Stimulated activated CD8-positive, alpha-beta memory T cell treated with anti-CD3 and anti-CD28 coated beads, Interleukin-7, amount 100 ng/mL, for 48 hours (primary cell): ENCODE measurements around the gene FOXN1.

Experiments
- DNase-seq, 2 donors: peaks; one replicate each; pipeline ENCODE4 v3.0.0-alpha.2; 2020; ENCODE audit warnings: low read depth in 1 of 2; ENCODE audit errors: extremely low read depth in 1 of 2

Gene FOXN1

DNA sequence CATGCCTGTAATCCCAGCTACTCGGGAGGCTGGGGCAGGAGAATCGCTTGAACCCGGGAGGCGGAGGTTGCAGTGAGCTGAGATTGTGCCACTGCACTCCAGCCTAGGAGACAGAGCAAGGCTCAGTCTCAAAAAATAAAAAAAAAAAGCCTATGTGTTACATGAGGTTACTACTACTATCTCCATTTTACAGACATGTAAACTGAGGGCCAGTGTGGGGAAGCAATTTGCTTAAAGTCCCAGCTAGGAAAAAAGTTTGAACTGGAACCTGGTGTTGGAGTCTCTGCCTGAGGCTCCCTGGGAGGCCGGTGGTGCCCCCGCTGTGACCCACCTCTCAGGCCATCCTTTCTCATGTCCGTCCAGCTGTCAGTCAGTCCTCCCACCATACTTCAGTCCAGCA is 28.2 kb upstream of the FOXN1 start:
- DNase-seq, result no peak

DNA sequence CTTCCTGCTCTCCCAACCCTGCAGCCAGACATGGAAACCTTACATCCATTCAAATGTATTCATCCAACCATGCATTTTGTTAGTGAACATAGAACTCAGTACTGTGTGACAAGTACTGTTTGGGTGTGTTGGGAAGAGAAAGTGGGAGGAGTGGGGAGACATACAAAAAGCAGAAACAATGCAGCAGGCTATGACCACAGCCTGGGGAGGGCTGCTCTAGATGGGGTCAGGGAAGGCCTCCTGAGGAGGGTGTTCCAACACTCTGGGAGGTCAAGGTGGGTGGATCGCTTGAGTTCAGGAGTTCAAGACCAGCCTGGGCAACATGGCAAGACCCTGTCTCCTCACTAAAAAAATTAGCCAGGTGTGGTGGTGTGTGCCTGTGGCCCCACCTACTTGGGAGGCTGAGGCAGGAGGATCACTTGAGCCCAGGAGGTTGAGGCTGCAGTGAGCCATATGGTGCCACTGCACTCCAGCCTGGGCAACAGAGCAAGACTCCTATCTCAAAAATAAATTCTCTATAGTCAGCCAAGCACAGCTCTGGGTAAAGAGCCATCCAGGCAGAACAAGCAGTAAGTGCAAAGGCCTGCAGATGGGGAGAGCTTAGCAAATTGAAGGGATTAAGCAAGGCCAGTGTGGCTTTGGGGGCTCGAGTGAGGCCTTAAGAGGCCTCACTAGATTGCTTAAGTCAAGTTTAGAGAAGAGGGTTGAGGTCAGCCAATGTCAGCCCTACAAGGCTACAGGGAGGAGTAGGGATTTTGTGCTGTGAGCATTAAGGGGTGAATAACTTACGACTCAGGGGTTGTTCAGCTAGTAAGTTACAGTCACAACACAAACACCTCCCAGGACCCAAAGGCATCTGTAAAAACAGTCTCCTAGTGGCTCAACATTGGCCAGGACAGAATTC is 27.2 kb upstream of the FOXN1 start:
- DNase-seq, result no peak

- DNase-seq, result no peak
Measured at GRCh38 chr17:28480278-28480677, 25.9 kb upstream of the FOXN1 start.

- no peak for DNase-seq
Measured at GRCh38 chr17:28480799-28481571, 25.2 kb upstream of the FOXN1 start.

DNA sequence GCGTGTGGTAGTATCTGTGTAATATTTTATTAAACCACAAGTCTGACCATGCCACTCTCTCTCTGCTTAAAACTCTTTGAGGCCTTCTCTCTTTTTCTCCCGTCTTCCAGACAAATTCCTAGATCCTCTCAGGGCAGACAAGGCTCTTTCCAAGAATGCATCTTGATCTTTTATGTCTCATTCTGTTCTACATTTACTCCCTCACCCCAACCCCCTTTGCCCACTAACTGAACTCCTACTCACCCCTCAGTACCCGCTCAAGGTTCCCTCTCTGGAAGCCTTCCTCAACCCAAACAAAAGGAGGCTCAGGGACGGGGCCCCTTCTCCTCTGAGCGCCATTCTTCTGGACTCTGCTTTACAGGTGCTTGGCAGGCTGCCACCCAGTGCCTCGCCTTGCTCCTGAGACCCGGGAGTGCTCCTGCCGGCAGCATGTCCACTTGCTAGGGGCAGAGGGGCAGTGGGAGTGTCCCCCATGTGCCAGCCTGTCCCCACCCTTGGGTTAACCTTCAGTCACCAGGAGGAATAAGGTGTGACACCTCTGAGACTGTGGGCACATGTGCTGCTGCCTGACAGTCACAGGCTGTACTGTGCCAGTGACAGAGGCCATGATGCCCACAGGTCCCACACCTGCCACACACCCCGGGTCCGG is 23.5 kb upstream of the FOXN1 start:
- no peak for DNase-seq

GRCh38 chr17:28484296-28484695 is 21.9 kb upstream of the FOXN1 start:
- DNase-seq, result no peak

DNA sequence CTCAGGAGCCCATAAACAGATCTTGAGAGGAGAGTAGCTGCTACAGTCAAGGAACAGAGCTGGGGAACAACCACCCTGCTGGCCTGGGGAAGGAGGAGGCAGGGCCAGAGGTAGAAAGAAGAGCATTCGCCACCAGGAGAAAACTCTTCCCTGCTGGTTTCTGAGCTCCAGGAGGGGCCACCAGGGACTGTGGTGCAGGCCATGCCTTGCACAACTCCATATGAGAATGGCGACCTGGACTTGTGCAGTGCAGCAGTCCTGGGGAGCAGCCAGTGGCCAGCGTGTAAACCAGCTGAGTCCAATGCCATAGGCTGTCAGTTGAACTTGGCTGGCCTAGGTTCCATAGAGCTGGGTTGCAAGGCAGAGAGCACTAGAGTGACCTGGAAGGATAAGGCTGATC is 21.1 kb upstream of the FOXN1 start:
- DNase-seq, result no peak

DNA sequence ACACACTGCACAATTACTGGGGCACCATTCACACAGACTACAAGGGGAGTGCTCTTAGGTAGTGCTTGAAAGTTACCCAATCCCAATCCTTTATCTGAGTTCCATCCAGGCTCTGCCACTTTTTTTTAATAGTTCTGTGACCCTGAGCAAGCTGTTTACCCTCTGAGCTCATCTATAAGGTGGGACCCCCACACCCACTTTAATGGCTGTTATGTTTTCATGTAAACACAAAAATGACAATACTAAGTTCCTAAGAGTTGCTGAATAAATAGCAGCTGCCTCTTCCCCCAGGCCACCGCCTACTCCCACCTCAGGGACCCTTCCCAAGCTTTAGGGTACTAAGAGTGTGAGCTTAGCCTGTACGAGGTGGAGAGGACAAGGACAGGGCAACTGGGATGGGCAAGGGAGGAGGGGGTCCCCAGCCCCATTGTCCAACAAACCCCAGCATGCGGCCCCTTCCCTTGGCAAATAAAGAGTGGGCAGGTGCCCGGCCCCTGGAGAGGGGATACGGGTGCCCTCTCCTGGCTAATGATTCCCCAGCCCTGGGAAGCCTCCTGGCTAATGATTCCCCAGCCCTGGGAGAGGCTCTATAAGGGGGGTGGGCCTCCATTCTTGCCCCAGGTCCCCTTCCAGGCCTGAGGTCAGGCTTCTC is 18.1 kb upstream of the FOXN1 start:
- DNase-seq, result no peak

DNA sequence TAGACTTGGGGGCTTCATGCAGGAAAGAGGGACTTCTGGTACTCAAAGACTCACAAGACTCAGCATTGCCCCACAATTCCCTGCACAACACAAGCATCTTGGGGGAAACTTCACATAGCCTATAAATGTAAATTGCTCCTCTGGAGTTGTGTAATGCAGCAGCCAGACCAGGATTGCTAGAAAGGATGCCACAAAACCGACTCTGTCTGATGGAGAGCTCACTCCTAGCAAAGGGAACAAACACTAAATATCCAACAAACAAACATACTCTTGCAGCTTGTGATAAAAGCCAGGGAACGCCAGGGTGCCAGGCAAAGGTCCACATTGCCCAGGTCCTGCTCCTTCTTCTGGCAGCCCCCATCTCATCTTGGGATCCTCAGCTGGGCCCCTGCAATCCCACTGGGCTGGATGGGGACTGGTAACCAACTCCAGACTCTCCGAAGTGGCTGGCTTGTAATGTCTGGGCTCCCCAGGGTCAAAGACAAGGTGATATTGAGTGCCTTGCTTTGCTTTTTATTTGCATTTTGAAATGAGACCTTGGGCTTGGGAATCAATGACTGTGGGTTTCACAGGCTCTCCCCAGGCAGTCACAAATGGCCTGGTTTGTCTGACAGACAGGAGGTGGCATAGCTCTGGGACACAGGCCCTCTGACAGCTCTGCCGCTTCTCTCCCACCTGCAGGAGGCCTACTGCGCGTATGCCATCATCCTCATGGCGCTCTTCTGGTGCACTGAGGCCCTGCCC is 17.4 kb upstream of the FOXN1 start:
- no peak for DNase-seq

DNA sequence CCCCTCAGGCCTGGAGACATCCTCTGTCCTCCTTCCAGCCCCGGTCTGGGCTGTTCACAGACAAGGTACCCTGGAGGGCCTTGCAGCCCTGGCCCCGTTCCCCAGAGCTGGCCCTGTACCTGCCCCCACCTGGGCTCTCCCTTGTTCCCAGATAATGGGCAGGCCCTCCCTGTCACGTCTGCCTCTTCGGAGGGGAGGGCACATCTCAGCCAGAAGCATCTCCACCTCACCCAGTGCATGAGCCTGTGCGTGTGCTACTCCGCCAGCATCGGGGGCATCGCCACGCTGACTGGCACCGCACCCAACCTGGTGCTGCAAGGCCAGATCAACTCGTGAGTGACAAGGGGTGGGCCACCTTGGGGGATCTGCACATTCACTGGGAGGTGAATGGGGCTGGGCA is 14.9 kb upstream of the FOXN1 start:
- no peak for DNase-seq

- no peak for DNase-seq
Measured at GRCh38 chr17:28491860-28492259, 14.3 kb upstream of the FOXN1 start.

GRCh38 chr17:28492352-28493310 is 13.5 kb upstream of the FOXN1 start:
- DNase-seq, result no peak

- DNase-seq, result no peak
Measured at GRCh38 chr17:28493460-28493859, 12.7 kb upstream of the FOXN1 start.

DNA sequence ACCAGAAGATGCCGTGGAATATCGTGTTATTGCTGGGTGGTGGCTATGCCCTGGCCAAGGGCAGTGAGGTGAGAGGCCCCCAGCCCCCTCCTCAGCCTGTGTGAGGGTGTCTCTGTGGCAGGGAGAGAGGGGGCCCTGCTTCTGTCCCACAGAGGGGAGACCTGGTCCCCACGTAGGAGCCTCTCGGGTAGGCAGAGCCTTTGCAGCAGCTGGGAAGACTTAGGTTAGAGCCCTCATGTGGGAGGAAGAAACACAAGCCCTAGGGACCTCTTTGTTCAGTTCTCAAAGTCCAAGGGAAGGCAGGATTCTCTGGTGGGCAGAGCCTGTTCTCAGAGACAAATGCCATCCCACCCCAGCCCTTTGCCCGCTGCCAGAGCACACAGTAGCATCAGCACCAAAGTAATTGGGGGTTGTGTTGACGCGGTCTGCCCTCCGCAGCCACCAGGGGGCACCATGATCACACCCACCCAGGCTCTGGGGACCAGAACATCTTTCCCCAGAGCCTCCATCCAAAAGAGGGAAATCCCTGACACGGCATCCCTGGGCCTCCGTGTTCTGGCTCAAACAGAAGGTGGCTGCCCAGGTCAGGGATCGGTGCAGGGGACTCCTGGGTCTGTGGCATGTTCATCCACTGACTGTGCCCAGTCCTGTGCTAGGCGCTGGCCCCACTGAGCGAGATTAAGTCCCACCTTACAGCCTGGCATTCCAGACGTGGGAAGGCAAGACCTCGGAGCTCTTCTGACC is 11.5 kb upstream of the FOXN1 start:
- peak; percentile 45 to 57 for DNase-seq

DNA sequence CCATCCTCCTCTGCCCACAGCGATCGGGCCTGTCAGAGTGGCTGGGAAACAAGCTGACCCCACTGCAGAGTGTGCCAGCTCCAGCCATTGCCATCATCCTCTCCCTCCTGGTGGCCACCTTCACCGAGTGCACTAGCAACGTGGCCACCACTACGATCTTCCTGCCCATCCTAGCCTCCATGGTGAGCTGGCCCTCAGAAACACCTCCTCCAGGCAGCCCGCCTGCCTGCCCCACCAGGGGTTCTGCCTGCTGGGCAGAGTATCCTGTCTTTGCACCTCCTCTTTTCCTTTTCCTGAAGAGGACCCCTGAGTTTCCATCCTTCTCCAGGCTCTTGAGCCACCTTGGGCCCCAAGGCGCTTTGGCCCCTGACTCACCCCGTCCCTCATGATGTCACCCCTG is 10.5 kb upstream of the FOXN1 start:
- no peak for DNase-seq

- DNase-seq, result no peak
Measured at GRCh38 chr17:28497931-28498330, 8.2 kb upstream of the FOXN1 start.

GRCh38 chr17:28498652-28499363 is 7.3 kb upstream of the FOXN1 start:
- no peak for DNase-seq

GRCh38 chr17:28499364-28499664 is 6.8 kb upstream of the FOXN1 start:
- no peak for DNase-seq
